Calu3 (cell line): ENCODE data around the gene CHRNA4. TPM values are rescaled to one million over a fixed set of nuclear protein-coding genes. Genes with fewer than 3 reads are reported as not detected.

Experiments used
- BruUV-seq: library from RNA; stranded (reverse); fragments of 400-500 nt; replicated peaks from 2 replicates; lab custom pipeline; 2021; lab: Mats Ljungman, UMichigan
- CTCF ChIA-PET: fragments of 300-600 bp; sonication (Branson Sonifier 250); formaldehyde crosslinking; loops from one replicate; lab custom pipeline; 2022; ENCODE audit warnings: antibody characterized with exemption; lab: Charles Lee
- DNase-seq: peaks from one replicate; pipeline ENCODE4 v3.0.0; 2022
- H3K27ac Mint-ChIP-seq: one replicate; pipeline ENCODE4 v1.8.0; 2022; ENCODE audit warnings: mixed read lengths; ENCODE audit not compliant: unreplicated experiment
- H3K27me3 Mint-ChIP-seq: one replicate; pipeline ENCODE4 v1.8.0; 2022; ENCODE audit warnings: mixed read lengths; ENCODE audit not compliant: unreplicated experiment
- H3K36me3 Mint-ChIP-seq: one replicate; pipeline ENCODE4 v1.8.0; 2022; ENCODE audit warnings: mild to moderate bottlenecking, moderate library complexity, mixed read lengths; ENCODE audit not compliant: insufficient read depth, unreplicated experiment
- H3K4me1 Mint-ChIP-seq: one replicate; pipeline ENCODE4 v1.8.0; 2022; ENCODE audit warnings: mild to moderate bottlenecking, low read depth, mixed read lengths; ENCODE audit not compliant: unreplicated experiment
- H3K4me3 Mint-ChIP-seq: one replicate; pipeline ENCODE4 v1.8.0; 2022; ENCODE audit warnings: mild to moderate bottlenecking, low read depth, moderate library complexity, mixed read lengths; ENCODE audit not compliant: unreplicated experiment
- H3K9me3 Mint-ChIP-seq: one replicate; pipeline ENCODE4 v1.8.0; 2022; ENCODE audit warnings: low read depth, mixed read lengths; ENCODE audit not compliant: unreplicated experiment
- intact Hi-C: fragments of 100-400 bp; cut with micrococcal nuclease; formaldehyde crosslinking; loops from one replicate; pipeline ENCODE4 v1.10.0; 2022; ENCODE audit not compliant: unreplicated experiment
- total RNA-seq: library from RNA; stranded (reverse); gene quantifications from 2 replicates; pipeline ENCODE4 v1.2.3, GENCODE V29; 2022
- TF ChIP-seq, protein P1 (sequence below): fragments of 200-600 bp; IDR thresholded peaks from one replicate; pipeline ENCODE4 v1.8.0; 2022; ENCODE audit warnings: antibody characterized with exemption; ENCODE audit not compliant: unreplicated experiment

CHRNA4 gene
- total RNA-seq, 1 experiment from 2014 or later = not detected

DNA sequence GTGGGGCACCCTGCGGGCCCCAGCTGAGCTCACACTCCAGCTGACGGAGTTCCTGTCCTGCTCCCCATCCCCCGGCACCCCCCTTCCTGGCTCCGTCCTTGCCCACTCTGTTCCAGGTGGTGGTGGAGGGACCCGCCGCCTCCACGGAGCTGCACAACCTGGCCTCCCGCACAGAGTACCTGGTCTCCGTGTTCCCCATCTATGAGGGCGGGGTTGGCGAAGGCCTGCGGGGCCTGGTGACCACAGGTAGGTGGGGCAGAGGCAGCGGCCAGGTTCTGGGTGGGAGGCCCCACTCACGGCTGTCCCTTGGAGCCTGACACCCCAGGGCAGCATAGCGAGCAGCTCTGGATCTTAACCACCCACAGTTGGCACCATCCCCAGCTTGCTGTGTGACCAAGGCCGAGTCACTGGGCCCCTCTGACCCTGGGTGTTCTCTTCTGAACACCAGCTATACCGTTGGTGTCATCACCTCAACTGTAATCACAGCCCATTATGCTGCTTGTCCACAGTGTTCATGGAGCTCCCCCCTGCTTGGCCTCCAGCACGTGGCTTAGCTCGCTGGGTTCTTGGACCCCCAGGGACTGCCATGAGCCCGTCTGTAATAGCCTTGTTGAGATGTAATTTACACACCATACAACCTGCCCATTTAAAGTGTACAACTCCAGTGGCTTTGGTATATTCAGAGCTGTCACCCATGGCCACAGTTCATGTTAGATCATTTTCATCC lies 50.7 kb downstream of the CHRNA4 start:
- no TSS peak for BruUV-seq

DNA sequence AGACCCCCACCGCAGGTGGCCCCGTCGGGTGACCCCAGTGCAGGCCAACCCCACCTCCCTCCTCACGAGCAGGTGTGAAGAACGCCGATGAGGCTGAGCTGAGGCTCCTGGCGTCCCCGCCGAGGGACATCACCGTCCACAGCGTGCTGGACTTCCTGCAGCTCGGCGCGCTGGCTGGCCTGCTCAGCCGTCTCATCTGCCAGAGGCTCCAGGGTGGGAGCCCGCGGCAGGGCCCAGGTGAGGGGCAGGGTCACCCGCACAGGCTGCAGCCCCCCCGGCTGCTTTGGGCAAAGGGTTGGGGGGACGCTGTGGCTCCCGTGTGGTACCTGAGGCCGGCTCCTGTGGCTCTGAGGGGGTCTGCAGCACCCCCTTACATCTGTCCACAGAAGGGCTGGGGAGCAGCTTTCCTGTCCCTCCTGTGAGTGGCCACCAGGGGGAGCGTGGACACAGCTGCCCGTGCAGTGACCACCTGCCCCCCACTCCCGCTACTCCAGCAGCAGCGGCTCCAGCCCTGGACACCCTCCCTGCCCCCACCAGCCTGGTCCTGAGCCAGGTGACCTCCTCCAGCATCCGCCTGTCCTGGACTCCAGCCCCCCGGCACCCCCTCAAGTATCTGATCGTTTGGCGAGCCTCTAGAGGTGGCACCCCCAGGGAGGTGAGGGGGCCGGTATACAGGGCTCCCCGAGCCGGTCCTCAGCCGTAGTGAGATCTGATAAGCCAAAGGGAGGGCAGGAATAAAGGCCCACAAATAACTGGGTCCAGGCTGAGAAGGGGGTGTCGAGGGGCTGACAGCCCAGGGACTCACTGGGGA lies 51.7 kb downstream of the CHRNA4 start:
- BruUV-seq = no TSS peak
- TF ChIP-seq, protein P1, sequence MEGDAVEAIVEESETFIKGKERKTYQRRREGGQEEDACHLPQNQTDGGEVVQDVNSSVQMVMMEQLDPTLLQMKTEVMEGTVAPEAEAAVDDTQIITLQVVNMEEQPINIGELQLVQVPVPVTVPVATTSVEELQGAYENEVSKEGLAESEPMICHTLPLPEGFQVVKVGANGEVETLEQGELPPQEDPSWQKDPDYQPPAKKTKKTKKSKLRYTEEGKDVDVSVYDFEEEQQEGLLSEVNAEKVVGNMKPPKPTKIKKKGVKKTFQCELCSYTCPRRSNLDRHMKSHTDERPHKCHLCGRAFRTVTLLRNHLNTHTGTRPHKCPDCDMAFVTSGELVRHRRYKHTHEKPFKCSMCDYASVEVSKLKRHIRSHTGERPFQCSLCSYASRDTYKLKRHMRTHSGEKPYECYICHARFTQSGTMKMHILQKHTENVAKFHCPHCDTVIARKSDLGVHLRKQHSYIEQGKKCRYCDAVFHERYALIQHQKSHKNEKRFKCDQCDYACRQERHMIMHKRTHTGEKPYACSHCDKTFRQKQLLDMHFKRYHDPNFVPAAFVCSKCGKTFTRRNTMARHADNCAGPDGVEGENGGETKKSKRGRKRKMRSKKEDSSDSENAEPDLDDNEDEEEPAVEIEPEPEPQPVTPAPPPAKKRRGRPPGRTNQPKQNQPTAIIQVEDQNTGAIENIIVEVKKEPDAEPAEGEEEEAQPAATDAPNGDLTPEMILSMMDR = peak; percentile 98
- Mint-ChIP-seq H3K9me3 (no peaks in the 10 kb centered on the region), H3K36me3 (peaks cover 5% of the 10 kb centered on the region), H3K4me3 (no peak overlapping the region), H3K27me3 (peaks cover 90% of the 10 kb centered on the region), H3K27ac (no peak overlapping the region), H3K4me1 (no peaks in the 10 kb centered on the region)
- intact Hi-C loops = loop anchor here (2.0 kb wide), 1 partner anchor 71 kb away; no protein-coding TSS in a partner anchor
- peak; percentile 78 for DNase-seq
- CTCF ChIA-PET = interaction anchor here (0.5 to 3.3 kb wide), 13 partner anchors 12 to 225 kb away, joined by 3 to 55 read pairs (median 4); partner anchors contain the start of gene PPDPF

More for the DNA sequence above, 50.7 kb downstream of the CHRNA4 start:
- DNase-seq = no peak
- no peaks in the 10 kb centered on the region for H3K9me3 Mint-ChIP-seq
- TF ChIP-seq, protein P1 = no peak
- H3K27ac Mint-ChIP-seq = no peak overlapping the region
- H3K4me1 Mint-ChIP-seq = no peaks in the 10 kb centered on the region
- peaks cover 90% of the 10 kb centered on the region for H3K27me3 Mint-ChIP-seq
- H3K4me3 Mint-ChIP-seq = no peak overlapping the region
- CTCF ChIA-PET = interaction anchor here (0.6 to 3.3 kb wide), 6 partner anchors 11 to 479 kb away, joined by 3 to 55 read pairs (median 4); no protein-coding TSS in a partner anchor
- intact Hi-C loops = no loop called here
- peaks cover 5% of the 10 kb centered on the region for H3K36me3 Mint-ChIP-seq

DNA sequence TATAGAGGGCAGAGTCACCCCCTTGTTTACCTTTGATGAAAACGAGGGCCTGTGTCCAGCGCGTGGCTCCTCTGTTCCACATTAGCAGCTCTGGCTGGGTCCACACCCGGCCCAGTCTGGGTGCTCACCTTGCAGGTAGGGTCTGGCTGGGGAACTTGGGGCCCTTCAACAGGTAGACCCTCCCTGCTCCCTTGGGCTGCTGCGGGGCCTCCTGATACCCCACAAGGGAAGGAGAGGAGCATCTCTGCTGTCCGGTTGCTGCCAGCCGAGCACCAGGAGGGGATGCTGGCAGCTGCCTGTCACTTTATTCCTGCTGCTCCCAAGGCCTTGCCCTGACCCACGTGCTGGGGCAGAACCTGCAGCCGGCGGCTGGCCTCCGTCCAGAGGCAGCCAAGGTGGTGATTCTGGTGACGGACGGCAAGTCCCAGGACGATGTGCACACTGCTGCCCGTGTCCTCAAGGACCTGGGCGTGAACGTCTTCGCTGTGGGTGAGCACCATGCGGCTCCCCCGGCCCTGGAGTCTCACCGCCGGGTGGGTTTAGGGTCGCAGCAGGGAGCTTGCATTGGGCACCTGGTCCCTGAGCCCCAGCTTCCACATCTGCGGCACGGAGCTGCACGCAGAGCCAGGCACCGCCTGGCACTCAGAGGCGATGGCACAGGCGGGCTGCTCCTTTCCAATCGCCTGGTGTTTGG lies 52.8 kb downstream of the CHRNA4 start:
- DNase-seq = no peak
- Mint-ChIP-seq H3K9me3 (no peaks in the 10 kb centered on the region), H3K27me3 (peaks cover 87% of the 10 kb centered on the region), H3K4me3 (no peak overlapping the region), H3K36me3 (peaks cover 5% of the 10 kb centered on the region), H3K27ac (no peak overlapping the region), H3K4me1 (no peaks in the 10 kb centered on the region)
- CTCF ChIA-PET = interaction anchor here (0.6 to 3.3 kb wide), 7 partner anchors 12 to 226 kb away, joined by 3 to 55 read pairs (median 4); partner anchors contain the start of gene PPDPF
- TF ChIP-seq, protein P1 = no peak
- intact Hi-C loops = loop anchor here (2.0 kb wide), 1 partner anchor 72 kb away; no protein-coding TSS in a partner anchor
- no TSS peak for BruUV-seq
